UCSD-AML1 (cell line): ENCODE results near the gene SSTR4.
"Not testable (repeated sequence)": the region's sequence is repeated elsewhere in the genome, so short reads cannot be mapped to it uniquely, and the experiment has no call there.

Source experiments
- DNase-seq: peaks from one replicate; lab custom pipeline; 2025; ENCODE audit not compliant: unreplicated experiment; lab: John Stamatoyannopoulos, UW

SSTR4 gene, protein sequence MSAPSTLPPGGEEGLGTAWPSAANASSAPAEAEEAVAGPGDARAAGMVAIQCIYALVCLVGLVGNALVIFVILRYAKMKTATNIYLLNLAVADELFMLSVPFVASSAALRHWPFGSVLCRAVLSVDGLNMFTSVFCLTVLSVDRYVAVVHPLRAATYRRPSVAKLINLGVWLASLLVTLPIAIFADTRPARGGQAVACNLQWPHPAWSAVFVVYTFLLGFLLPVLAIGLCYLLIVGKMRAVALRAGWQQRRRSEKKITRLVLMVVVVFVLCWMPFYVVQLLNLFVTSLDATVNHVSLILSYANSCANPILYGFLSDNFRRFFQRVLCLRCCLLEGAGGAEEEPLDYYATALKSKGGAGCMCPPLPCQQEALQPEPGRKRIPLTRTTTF

DNA sequence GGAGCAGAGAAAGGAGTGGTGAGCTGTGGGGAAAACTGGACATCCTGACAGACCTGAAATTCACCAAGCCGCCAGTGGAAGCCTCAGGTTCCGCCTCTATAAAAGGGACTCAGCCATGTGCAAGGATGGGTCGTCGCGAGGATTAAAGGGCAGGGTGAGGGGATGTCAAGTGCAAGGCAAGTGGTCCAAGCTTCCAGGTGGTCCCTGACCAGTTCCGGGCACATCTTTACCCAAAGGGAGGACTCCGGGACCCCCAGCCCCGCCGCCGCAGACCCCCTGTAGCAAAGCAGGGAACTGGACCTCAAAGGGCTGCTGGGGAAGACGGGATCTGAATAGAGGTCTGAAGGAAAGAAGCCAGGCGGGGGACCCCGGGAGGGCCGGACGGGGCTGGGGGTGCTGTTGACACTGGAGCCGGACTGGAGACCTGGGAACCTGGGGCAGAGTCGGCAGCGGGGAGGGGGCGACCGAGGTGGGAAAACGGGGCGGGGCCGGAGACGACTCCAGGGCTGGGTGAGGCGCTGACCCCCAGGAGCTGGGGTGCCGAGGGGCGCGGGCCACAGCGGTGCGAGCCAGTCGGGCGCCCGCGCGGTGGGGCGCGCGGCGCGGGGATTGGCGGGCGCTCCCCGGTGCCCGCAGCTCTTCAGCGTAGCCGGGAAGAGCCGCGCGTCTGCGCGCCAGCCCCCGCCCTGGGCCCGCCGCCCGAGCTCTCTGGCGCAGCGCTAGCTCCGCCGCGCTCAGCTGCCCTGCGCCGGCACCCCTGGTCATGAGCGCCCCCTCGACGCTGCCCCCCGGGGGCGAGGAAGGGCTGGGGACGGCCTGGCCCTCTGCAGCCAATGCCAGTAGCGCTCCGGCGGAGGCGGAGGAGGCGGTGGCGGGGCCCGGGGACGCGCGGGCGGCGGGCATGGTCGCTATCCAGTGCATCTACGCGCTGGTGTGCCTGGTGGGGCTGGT is at the start of gene SSTR4:
Gene SSTR4 (plus strand): TSS at position 592 of the 951 bp plus-strand sequence. CDS start 172 bp downstream, at position 764.
- no peak for DNase-seq

GRCh38 chr20:22986601-22987000 is 48.5 kb upstream of the SSTR4 start:
- DNase-seq = no peak

GRCh38 chr20:22991424-22991823 is 43.7 kb upstream of the SSTR4 start:
- DNase-seq = not testable (repeated sequence)

GRCh38 chr20:22993823-22994222 is 41.3 kb upstream of the SSTR4 start:
- DNase-seq = no peak

GRCh38 chr20:22995923-22996322 is 39.2 kb upstream of the SSTR4 start:
- no peak for DNase-seq

GRCh38 chr20:22998476-22998875 is 36.6 kb upstream of the SSTR4 start:
- DNase-seq = no peak

DNA sequence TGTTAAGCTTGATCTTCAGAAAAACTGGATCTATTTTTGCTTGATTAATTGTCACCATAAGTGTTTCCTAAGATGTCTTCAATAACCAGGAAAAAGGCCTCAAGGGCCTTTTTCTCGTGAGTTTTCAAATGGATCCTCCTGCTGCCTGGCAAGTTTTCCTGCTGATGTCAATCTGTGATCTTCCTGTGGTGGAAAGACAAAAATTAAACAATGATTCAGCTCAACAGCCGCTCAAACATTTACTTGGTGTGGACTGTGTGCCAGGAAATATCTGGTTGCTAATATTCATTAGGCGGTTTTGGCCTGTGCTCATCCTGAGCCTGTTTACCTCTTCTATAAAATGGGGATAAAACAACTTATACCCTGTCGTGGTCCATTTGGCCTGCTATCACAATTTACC is 35.4 kb upstream of the SSTR4 start:
- DNase-seq = no peak

DNA sequence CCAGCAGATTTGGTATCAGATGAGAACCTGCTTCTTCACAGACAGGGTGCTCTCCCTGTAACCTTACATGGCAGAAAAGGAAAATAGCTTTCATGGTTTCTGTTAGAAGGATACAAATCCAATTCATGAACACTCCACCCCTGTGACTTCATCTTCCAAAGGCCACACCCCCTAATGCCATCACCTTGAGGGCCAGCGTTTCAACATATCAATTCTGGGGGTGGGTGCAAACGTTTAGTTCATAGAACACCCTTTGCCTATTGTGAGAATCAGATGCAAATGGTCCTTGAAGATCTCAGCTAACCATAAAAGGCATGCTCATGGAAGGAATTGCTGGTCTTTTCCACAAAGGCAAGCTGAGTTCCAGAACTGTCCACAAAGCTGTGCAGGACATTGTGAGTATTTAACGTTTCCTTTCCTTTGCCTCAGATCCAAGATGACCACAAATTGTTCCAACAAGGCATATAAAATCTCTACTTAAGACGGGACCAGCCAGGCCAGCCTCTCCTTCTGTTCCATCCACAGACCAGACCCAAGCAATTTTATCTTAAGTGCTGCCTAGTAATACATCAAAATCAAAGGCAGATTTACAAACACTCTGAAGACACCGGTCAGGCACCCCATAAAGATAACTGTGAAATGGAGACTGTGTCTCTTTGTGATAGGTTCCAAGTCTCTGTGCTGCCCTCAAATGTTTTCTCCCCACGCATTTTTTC is 34.7 kb upstream of the SSTR4 start:
- no peak for DNase-seq

DNA sequence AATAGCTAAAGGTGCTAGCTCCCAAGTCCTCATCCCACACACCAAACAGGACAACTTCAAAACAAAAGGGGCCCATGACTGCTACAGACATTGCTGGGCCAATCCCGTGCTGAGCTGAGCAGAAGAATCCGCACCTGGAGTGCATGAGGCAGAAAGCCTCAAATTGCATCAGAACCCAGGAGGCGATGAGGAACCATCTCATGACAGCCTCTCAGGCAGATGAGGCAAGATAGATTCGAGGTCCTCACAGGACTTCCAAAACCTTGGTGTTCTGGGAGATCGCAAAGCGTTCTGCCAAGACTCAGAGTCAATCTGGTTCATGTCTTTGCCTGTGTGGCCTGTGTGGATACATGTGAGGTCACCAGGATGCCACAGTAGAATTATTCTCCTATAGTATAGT is 32.8 kb upstream of the SSTR4 start:
- no peak for DNase-seq

DNA sequence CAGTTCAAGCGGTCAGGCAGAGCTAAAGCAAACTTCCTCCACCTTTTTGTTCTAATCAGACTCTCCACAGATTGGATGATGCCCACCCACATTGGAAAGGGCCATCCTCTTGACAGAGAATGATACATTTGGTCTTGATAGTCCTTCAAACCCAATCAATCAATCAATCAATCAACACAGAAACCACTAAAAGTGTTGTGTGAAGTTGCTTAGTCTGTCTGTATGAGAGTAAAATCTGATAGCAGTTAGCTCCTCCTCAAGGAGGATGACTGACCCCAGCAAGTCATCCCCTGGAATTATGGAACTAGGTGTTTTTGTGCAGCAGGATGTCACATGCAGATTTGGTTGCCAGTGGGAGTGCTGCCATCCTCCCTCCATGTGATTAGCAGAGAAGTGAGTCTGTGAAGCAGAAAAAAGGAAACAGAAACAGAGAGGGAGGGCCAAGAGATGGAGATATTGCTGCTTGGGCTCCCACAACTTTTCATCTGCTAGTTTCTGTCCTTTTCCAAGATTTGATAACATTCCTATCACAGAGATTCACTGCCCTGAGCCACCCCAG is 32.0 kb upstream of the SSTR4 start:
- DNase-seq = no peak

- no peak for DNase-seq
These were observed 31.1 kb upstream of the SSTR4 start for GRCh38 chr20:23003881-23004460.

GRCh38 chr20:23005776-23006175 is 29.3 kb upstream of the SSTR4 start:
- DNase-seq = no peak

- DNase-seq = no peak
These were observed 27.6 kb upstream of the SSTR4 start for GRCh38 chr20:23007462-23007861.

- DNase-seq = no peak
These were observed 27.0 kb upstream of the SSTR4 start for GRCh38 chr20:23007886-23008655.

DNA sequence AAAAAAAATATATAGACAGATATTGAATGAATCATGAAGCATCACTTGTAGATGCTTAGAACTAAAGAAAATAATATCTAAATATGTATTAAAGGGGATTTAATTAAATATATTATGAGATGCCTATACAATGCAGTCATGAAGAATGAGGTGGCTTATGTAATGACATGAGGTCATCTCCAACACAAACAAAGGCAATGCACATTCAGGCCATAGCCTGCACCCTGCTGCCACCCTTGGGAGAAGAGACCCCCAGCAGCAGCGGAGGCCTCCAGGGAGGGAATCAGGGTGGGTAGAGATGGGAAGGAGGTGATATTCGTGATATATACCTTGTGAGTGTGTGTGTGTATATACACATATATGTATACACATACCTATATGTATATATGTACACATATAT is 26.4 kb upstream of the SSTR4 start:
- DNase-seq = no peak

DNA sequence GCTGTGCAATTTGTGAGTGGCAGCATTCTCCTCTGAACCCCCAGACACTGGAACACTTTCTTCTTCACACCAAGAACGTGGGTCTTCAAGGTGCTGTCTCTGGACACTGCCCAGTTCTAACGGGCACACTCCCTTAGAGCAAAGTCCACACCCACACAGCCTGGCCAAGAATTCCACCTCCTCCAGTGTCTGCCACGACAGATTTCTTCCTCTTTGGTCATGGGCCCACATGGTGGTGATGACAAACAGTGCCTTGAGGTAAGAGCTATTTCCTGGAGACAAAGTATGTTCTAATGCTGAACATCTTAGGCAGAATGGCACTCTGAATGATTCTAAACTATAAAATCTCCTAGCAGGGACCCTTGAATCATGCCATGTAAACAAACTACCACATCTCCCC is 25.5 kb upstream of the SSTR4 start:
- no peak for DNase-seq

GRCh38 chr20:23010096-23010495 is 25.0 kb upstream of the SSTR4 start:
- DNase-seq = no peak

GRCh38 chr20:23011008-23011721 is 23.9 kb upstream of the SSTR4 start:
- no peak for DNase-seq

- no peak for DNase-seq
These were observed 21.7 kb upstream of the SSTR4 start for GRCh38 chr20:23013429-23013828.
